ENCODE measurements around the gene DOLK.

Gene DOLK

GRCh38 chr9:128910906-128911305, 36.5 kb downstream of the DOLK start:
- DNase-seq (ENCODE audit: insufficient read length, low spot score) = no peak

GRCh38 chr9:128909859-128910258, 37.5 kb downstream of the DOLK start:
- FAIRE-seq (no peak), DNase-seq (ENCODE audit: insufficient read length, low spot score) (no peak)

More at GRCh38 chr9:128910906-128911305, 36.5 kb downstream of the DOLK start:
- no peak for FAIRE-seq

- FAIRE-seq = no peak
- no peak for DNase-seq (ENCODE audit: insufficient read length, low spot score)
Observed at GRCh38 chr9:128908372-128908771, 39.0 kb downstream of the DOLK start.

GRCh38 chr9:128906741-128907140, 40.7 kb downstream of the DOLK start:
- FAIRE-seq = no peak

GRCh38 chr9:128905964-128906363, 41.4 kb downstream of the DOLK start:
- FAIRE-seq (no peak), DNase-seq (ENCODE audit: insufficient read length, low spot score) (no peak)

More at GRCh38 chr9:128906741-128907140, 40.7 kb downstream of the DOLK start:
- no peak for DNase-seq (ENCODE audit: insufficient read length, low spot score)

GRCh38 chr9:128903871-128904620, 43.4 kb downstream of the DOLK start:
- FAIRE-seq (no peak), DNase-seq (ENCODE audit: insufficient read length, low spot score) (no peak)

GRCh38 chr9:128903079-128903461, 44.3 kb downstream of the DOLK start:
- DNase-seq (ENCODE audit: insufficient read length, low spot score) (no peak), FAIRE-seq (no peak)

- FAIRE-seq = peak; percentile 82
- peak; percentile 84 for DNase-seq (ENCODE audit: insufficient read length, low spot score)
Observed at GRCh38 chr9:128902351-128903078, 44.9 kb downstream of the DOLK start.

- no peak for FAIRE-seq
- no peak for DNase-seq (ENCODE audit: insufficient read length, low spot score)
Observed at GRCh38 chr9:128901822-128902221, 45.6 kb downstream of the DOLK start.

- no peak for FAIRE-seq
- no peak for DNase-seq (ENCODE audit: insufficient read length, low spot score)
Observed at GRCh38 chr9:128901379-128901778, 46.0 kb downstream of the DOLK start.

GRCh38 chr9:128899566-128900322, 47.7 kb downstream of the DOLK start:
- DNase-seq (ENCODE audit: insufficient read length, low spot score) (no peak), FAIRE-seq (no peak)

- DNase-seq (ENCODE audit: insufficient read length, low spot score) (no peak), FAIRE-seq (no peak)
Observed at GRCh38 chr9:128898845-128899565, 48.4 kb downstream of the DOLK start.

- DNase-seq (ENCODE audit: insufficient read length, low spot score) (no peak), FAIRE-seq (no peak)
Observed at GRCh38 chr9:128898382-128898781, 49.0 kb downstream of the DOLK start.

GRCh38 chr9:128895556-128895955, 51.8 kb downstream of the DOLK start:
- no peak for DNase-seq (ENCODE audit: insufficient read length, low spot score)
- FAIRE-seq = no peak
